Lower leg skin (tissue), 3 donors: Measurements from ENCODE around the gene AQR.

Experiments used
- POLR2A ChIP-seq, 2 donors: fragments of 450-650 bp; IDR thresholded peaks; one replicate each; pipeline ENCODE4 v1.6.1; 2016 to 2017; ENCODE audit warnings: antibody characterized with exemption in 2 of 2, mild to moderate bottlenecking in 1 of 2, moderate library complexity in 1 of 2
- TF ChIP-seq, protein P1 (sequence below), 3 donors: fragments of 450-650 bp; IDR thresholded peaks; one replicate each; pipeline ENCODE4 v1.5.1; 2016; ENCODE audit warnings: antibody characterized with exemption in 3 of 3, mild to moderate bottlenecking in 3 of 3, moderate library complexity in 2 of 3

DNA sequence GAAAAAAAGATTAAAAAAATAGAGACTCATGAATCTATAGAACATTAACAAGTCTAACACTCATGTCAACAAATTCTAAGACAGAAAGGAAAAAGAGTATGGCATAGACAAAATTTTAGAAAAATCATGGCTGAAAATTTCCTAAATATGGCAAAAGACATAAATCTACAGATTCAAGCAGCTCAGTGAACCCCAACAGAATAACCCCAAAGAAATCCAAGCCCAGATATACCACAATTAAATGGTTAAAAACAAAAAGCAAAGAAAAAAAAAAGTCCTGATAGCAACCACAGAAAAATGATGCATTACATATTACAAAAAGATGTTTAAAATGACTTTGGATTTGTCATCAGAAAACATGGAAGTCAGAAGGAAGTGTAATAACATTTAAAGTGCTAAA lies 75.6 kb downstream of the AQR start:
- no peak for TF ChIP-seq POLR2A (IDR thresholded peaks at IDR 0.05)
- TF ChIP-seq, protein P1, sequence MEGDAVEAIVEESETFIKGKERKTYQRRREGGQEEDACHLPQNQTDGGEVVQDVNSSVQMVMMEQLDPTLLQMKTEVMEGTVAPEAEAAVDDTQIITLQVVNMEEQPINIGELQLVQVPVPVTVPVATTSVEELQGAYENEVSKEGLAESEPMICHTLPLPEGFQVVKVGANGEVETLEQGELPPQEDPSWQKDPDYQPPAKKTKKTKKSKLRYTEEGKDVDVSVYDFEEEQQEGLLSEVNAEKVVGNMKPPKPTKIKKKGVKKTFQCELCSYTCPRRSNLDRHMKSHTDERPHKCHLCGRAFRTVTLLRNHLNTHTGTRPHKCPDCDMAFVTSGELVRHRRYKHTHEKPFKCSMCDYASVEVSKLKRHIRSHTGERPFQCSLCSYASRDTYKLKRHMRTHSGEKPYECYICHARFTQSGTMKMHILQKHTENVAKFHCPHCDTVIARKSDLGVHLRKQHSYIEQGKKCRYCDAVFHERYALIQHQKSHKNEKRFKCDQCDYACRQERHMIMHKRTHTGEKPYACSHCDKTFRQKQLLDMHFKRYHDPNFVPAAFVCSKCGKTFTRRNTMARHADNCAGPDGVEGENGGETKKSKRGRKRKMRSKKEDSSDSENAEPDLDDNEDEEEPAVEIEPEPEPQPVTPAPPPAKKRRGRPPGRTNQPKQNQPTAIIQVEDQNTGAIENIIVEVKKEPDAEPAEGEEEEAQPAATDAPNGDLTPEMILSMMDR (IDR thresholded peaks at IDR 0.05) = no peak
